PC-3 (cell line): ENCODE measurements around the gene OTOR.

Experiments
- EZH2 ChIP-seq: fragments of 300-600 bp; sonication (generic); IDR thresholded peaks from one replicate; pipeline ENCODE4 v1.6.1; 2017; ENCODE audit warnings: antibody characterized with exemption, mild to moderate bottlenecking, low read length; ENCODE audit not compliant: unreplicated experiment
- EZH2phosphoT487 ChIP-seq: fragments of 300-600 bp; sonication (generic); IDR thresholded peaks from 2 replicates; pipeline ENCODE4 v1.6.1; 2018; ENCODE audit warnings: mild to moderate bottlenecking, antibody characterized with exemption, low read length, borderline replicate concordance
- TF ChIP-seq, protein P1 (sequence below): fragments of 300-600 bp; sonication (generic); conservative IDR thresholded peaks from 2 replicates; pipeline ENCODE4 v1.5.1; 2017; ENCODE audit warnings: antibody characterized with exemption, low read depth, mild to moderate bottlenecking, low read length

DNA sequence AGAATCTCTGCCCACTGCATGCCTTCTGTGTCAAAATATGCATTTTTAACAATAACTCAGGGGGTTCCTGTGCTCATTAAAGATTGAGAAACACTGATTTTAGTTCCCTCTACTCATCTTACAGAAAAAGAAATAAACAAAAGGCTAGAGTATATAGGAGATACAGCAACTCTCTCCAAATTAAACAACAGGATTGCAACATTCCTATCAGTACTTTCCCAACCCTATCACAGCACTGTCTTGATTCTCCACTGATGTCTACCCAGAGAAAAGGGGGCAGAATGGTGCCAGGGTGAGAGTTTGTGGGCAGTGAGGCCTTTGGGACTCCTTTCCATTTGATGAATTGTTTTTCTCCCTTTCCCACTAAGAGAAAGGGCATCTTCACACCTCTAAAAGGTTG is 4.7 kb downstream of the OTOR start:
- TF ChIP-seq, protein P1, sequence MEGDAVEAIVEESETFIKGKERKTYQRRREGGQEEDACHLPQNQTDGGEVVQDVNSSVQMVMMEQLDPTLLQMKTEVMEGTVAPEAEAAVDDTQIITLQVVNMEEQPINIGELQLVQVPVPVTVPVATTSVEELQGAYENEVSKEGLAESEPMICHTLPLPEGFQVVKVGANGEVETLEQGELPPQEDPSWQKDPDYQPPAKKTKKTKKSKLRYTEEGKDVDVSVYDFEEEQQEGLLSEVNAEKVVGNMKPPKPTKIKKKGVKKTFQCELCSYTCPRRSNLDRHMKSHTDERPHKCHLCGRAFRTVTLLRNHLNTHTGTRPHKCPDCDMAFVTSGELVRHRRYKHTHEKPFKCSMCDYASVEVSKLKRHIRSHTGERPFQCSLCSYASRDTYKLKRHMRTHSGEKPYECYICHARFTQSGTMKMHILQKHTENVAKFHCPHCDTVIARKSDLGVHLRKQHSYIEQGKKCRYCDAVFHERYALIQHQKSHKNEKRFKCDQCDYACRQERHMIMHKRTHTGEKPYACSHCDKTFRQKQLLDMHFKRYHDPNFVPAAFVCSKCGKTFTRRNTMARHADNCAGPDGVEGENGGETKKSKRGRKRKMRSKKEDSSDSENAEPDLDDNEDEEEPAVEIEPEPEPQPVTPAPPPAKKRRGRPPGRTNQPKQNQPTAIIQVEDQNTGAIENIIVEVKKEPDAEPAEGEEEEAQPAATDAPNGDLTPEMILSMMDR = no peak
- no peak for TF ChIP-seq EZH2
- TF ChIP-seq EZH2phosphoT487 = no peak
